Prostate gland (tissue), 2 donors: ENCODE measurements around the gene TTC23. TPM values are rescaled to one million over a fixed set of nuclear protein-coding genes. Genes with fewer than 3 reads are reported as not detected.

ENCODE experiments used
- DNase-seq: peaks from one replicate; pipeline ENCODE4 v3.0.0-alpha.2; 2019; ENCODE audit warnings: low spot score
- H3K27ac ChIP-seq, 2 donors: fragments of 200-600 bp; sonication (generic); 2 replicates each; pipeline ENCODE4 v1.5.1; 2017 to 2019
- H3K27me3 ChIP-seq: fragments of 200-600 bp; sonication (generic); replicated peaks from 2 replicates; pipeline ENCODE4 v1.5.1; 2019; ENCODE audit not compliant: insufficient read depth
- H3K36me3 ChIP-seq, 2 donors: fragments of 200-600 bp; sonication (generic); 1 replicate in 1 of 2; 2 replicates in 1 of 2; pipeline versions ENCODE4 v1.5.1 to v1.8.1; 2017 to 2019
- H3K4me1 ChIP-seq: fragments of 200-600 bp; sonication (generic); replicated peaks from 2 replicates; pipeline ENCODE4 v1.5.1; 2019
- H3K4me3 ChIP-seq, 2 donors: fragments of 200-600 bp; sonication (generic); 2 replicates each; pipeline ENCODE4 v1.5.1; 2017 to 2019
- H3K9me3 ChIP-seq: fragments of 200-600 bp; sonication (generic); 2 replicates; pipeline ENCODE4 v1.5.1; 2017
- CTCF ChIP-seq, 4 experiments: fragments of 200-600 bp in 2 of 4; fragments of 450-650 bp in 2 of 4; sonication (generic) in 2 of 4; IDR thresholded peaks; 1 replicate in 3 of 4; 2 replicates in 1 of 4; pipeline ENCODE4 v1.5.1; 2016 to 2019; ENCODE audit warnings: antibody characterized with exemption in 4 of 4, mild to moderate bottlenecking in 2 of 4, moderate library complexity in 2 of 4
- POLR2A ChIP-seq: fragments of 450-650 bp; IDR thresholded peaks from one replicate; pipeline ENCODE4 v1.6.1; 2016; ENCODE audit warnings: antibody characterized with exemption, mild to moderate bottlenecking
- POLR2AphosphoS5 ChIP-seq: sonication (generic); formaldehyde crosslinking; IDR thresholded peaks from one replicate; pipeline ENCODE4 v1.6.1; 2017; ENCODE audit warnings: antibody characterized with exemption
- WGBS: methylation state at CpG from one replicate; pipeline ENCODE4 v1.1.5; 2018; 5-methylcytosine and 5-hydroxymethylcytosine counted together
- intact Hi-C: fragments of 100-400 bp; cut with DNase I; formaldehyde crosslinking; loops from one replicate; pipeline ENCODE4 v1.14.2; 2022
- total RNA-seq, 2 donors: library from RNA; depleted of rRNA; stranded (reverse); fragments of >200 nt; gene quantifications; one replicate each; pipeline ENCODE4 v1.1.0, GENCODE V29; 2016

Gene TTC23
- total RNA-seq, 2 donors from 2014 or later: 18.1 to 39.5 TPM

- H3K27ac ChIP-seq: no peak overlapping the region
- H3K36me3 ChIP-seq: no peaks in the 10 kb centered on the region
- no peak overlapping the region for H3K4me3 ChIP-seq
- DNase-seq: no peak
- H3K4me1 ChIP-seq: no peaks in the 10 kb centered on the region
- intact Hi-C loops: no loop called here
- no peaks in the 10 kb centered on the region for H3K9me3 ChIP-seq
- TF ChIP-seq CTCF (IDR thresholded peaks at IDR 0.05) (no peak), POLR2AphosphoS5 (no peak), POLR2A (no peak)
- WGBS: 95% methylated on average over 5 of the region's 5 CpGs
- no peaks in the 10 kb centered on the region for H3K27me3 ChIP-seq
These were observed 33.2 kb upstream of the TTC23 start for GRCh38 chr15:99282586-99282985.

- H3K27me3 ChIP-seq: no peaks in the 10 kb centered on the region
- DNase-seq: no peak
- H3K36me3 ChIP-seq: no peaks in the 10 kb centered on the region
- H3K9me3 ChIP-seq: no peaks in the 10 kb centered on the region
- intact Hi-C loops: no loop called here
- no peaks in the 10 kb centered on the region for H3K4me1 ChIP-seq
- no peak overlapping the region for H3K4me3 ChIP-seq
- no peak for TF ChIP-seq CTCF (IDR thresholded peaks at IDR 0.05)
- no peak for TF ChIP-seq POLR2AphosphoS5
- no peak for TF ChIP-seq POLR2A
- no peak overlapping the region for H3K27ac ChIP-seq
These were observed 32.7 kb upstream of the TTC23 start for GRCh38 chr15:99282121-99282520.

GRCh38 chr15:99279827-99280226 lies 30.4 kb upstream of the TTC23 start:
- intact Hi-C loops: loop anchor here (10.0 kb wide), 1 partner anchor 475 kb away; no protein-coding TSS in a partner anchor
- no peaks in the 10 kb centered on the region for H3K36me3 ChIP-seq
- DNase-seq: no peak
- H3K9me3 ChIP-seq: no peaks in the 10 kb centered on the region
- no peaks in the 10 kb centered on the region for H3K4me1 ChIP-seq
- WGBS: 75% methylated on average over 3 of the region's 3 CpGs
- TF ChIP-seq CTCF (IDR thresholded peaks at IDR 0.05) (no peak), POLR2A (no peak), POLR2AphosphoS5 (no peak)
- no peak overlapping the region for H3K27ac ChIP-seq
- no peak overlapping the region for H3K4me3 ChIP-seq
- no peaks in the 10 kb centered on the region for H3K27me3 ChIP-seq

- intact Hi-C loops: loop anchor here (10.0 kb wide), 1 partner anchor 476 kb away; no protein-coding TSS in a partner anchor
- Histone ChIP-seq H3K27ac (no peak overlapping the region), H3K27me3 (no peaks in the 10 kb centered on the region), H3K4me1 (no peaks in the 10 kb centered on the region), H3K4me3 (no peak overlapping the region), H3K36me3 (no peaks in the 10 kb centered on the region), H3K9me3 (no peaks in the 10 kb centered on the region)
- no peak for DNase-seq
- WGBS: 75% methylated on average over 3 of the region's 3 CpGs
- TF ChIP-seq POLR2AphosphoS5 (no peak), CTCF (IDR thresholded peaks at IDR 0.05) (no peak), POLR2A (no peak)
These were observed 29.9 kb upstream of the TTC23 start for GRCh38 chr15:99279290-99279689.

GRCh38 chr15:99275525-99276128 lies 26.2 kb upstream of the TTC23 start:
- no peaks in the 10 kb centered on the region for H3K36me3 ChIP-seq
- TF ChIP-seq POLR2A (no peak), POLR2AphosphoS5 (no peak), CTCF (IDR thresholded peaks at IDR 0.05) (no peak)
- H3K4me1 ChIP-seq: no peaks in the 10 kb centered on the region
- H3K27ac ChIP-seq: no peak overlapping the region
- H3K9me3 ChIP-seq: no peaks in the 10 kb centered on the region
- H3K27me3 ChIP-seq: no peaks in the 10 kb centered on the region
- intact Hi-C loops: loop anchor here (10.0 kb wide), 1 partner anchor 479 kb away; no protein-coding TSS in a partner anchor
- H3K4me3 ChIP-seq: no peak overlapping the region
- DNase-seq: no peak
- 95% methylated on average over 9 of the region's 9 CpGs for WGBS
